ENCODE results near the gene PCDHB16.
"Not testable (repeated sequence)": the region's sequence is repeated elsewhere in the genome, so short reads cannot be mapped to it uniquely, and the experiment has no call there.

PCDHB16 gene

GRCh38 chr5:141194332-141194731 lies 12.1 kb downstream of the PCDHB16 start:
- H3K27ac ChIP-seq (ENCODE audit: low read depth, low read length); H4K8ac ChIP-seq (ENCODE audit: low read depth, low read length); H3K18ac ChIP-seq (ENCODE audit: low read length); H3K36me3 ChIP-seq (ENCODE audit: control insufficient read depth in 1 of 2, insufficient read depth in 2 of 2, low read length in 2 of 2); H2BK5ac ChIP-seq (ENCODE audit: low read depth, low read length, poor library complexity); H3K4me1 ChIP-seq (ENCODE audit: control insufficient read depth in 1 of 2, insufficient read depth in 2 of 2, low read length in 2 of 2); H3K79me1 ChIP-seq (ENCODE audit: low read length); H2AK5ac ChIP-seq (ENCODE audit: low read length); H4K91ac ChIP-seq (ENCODE audit: low read depth, low read length); H3K23ac ChIP-seq (ENCODE audit: low read length); H3K9ac ChIP-seq (ENCODE audit: low read length); DNase-seq; H2BK12ac ChIP-seq (ENCODE audit: low read length); H3K14ac ChIP-seq (ENCODE audit: low read length); H3K79me2 ChIP-seq (ENCODE audit: control insufficient read depth, insufficient read depth, low read length, poor library complexity); H3K4me2 ChIP-seq (ENCODE audit: low read length); H4K12ac ChIP-seq (ENCODE audit: low read depth, low read length); H3K27me3 ChIP-seq (ENCODE audit: insufficient read depth, low read length); H2BK120ac ChIP-seq (ENCODE audit: insufficient read depth, low read length, poor library complexity); H3K9me3 ChIP-seq (ENCODE audit: insufficient read depth, low read depth, low read length); H3K4ac ChIP-seq (ENCODE audit: low read depth, low read length); H2AFZ ChIP-seq (ENCODE audit: insufficient read depth, low read length, poor library complexity); H3K4me3 ChIP-seq (ENCODE audit: low read depth, low read length): not testable (repeated sequence)
- WGBS (ENCODE audit: extremely low coverage, insufficient coverage, insufficient read length): no CpG with 5 or more reads among the region's 37 CpGs

GRCh38 chr5:141196363-141196762 lies 14.2 kb downstream of the PCDHB16 start:
- no peak overlapping the region for H2BK120ac ChIP-seq (ENCODE audit: insufficient read depth, low read length, poor library complexity)
- no peaks in the 10 kb centered on the region for H3K27me3 ChIP-seq (ENCODE audit: insufficient read depth, low read length)
- no peak for DNase-seq
- WGBS (ENCODE audit: extremely low coverage, insufficient coverage, insufficient read length): no CpG with 5 or more reads among the region's 3 CpGs
- no peak overlapping the region for H3K4me2 ChIP-seq (ENCODE audit: low read length)
- no peaks in the 10 kb centered on the region for H3K36me3 ChIP-seq (ENCODE audit: control insufficient read depth in 1 of 2, insufficient read depth in 2 of 2, low read length in 2 of 2)
- H4K12ac ChIP-seq (ENCODE audit: low read depth, low read length): no peak overlapping the region
- no peaks in the 10 kb centered on the region for H3K4me1 ChIP-seq (ENCODE audit: control insufficient read depth in 1 of 2, insufficient read depth in 2 of 2, low read length in 2 of 2)
- no peak overlapping the region for H2AK5ac ChIP-seq (ENCODE audit: low read length)
- H2AFZ ChIP-seq (ENCODE audit: insufficient read depth, low read length, poor library complexity): no peak overlapping the region
- H3K9ac ChIP-seq (ENCODE audit: low read length): no peak overlapping the region
- H3K4ac ChIP-seq (ENCODE audit: low read depth, low read length): no peak overlapping the region
- no peak overlapping the region for H4K8ac ChIP-seq (ENCODE audit: low read depth, low read length)
- no peaks in the 10 kb centered on the region for H3K79me1 ChIP-seq (ENCODE audit: low read length)
- no peaks in the 10 kb centered on the region for H3K79me2 ChIP-seq (ENCODE audit: control insufficient read depth, insufficient read depth, low read length, poor library complexity)
- no peak overlapping the region for H2BK12ac ChIP-seq (ENCODE audit: low read length)
- no peak overlapping the region for H3K14ac ChIP-seq (ENCODE audit: low read length)
- H3K27ac ChIP-seq (ENCODE audit: low read depth, low read length): no peak overlapping the region
- H3K9me3 ChIP-seq (ENCODE audit: insufficient read depth, low read depth, low read length): no peaks in the 10 kb centered on the region
- H3K23ac ChIP-seq (ENCODE audit: low read length): no peak overlapping the region
- no peak overlapping the region for H3K4me3 ChIP-seq (ENCODE audit: low read depth, low read length)
- no peak overlapping the region for H2BK5ac ChIP-seq (ENCODE audit: low read depth, low read length, poor library complexity)
- no peak overlapping the region for H3K18ac ChIP-seq (ENCODE audit: low read length)
- no peak overlapping the region for H4K91ac ChIP-seq (ENCODE audit: low read depth, low read length)

- Histone ChIP-seq H3K79me1 (ENCODE audit: low read length) (no peaks in the 10 kb centered on the region), H3K27me3 (ENCODE audit: insufficient read depth, low read length) (no peaks in the 10 kb centered on the region), H2AFZ (ENCODE audit: insufficient read depth, low read length, poor library complexity) (no peak within 1 kb of the TSS), H3K4me3 (ENCODE audit: low read depth, low read length) (peak within 1 kb of the TSS; percentile 13), H3K4ac (ENCODE audit: low read depth, low read length) (no peak within 1 kb of the TSS), H3K79me2 (ENCODE audit: control insufficient read depth, insufficient read depth, low read length, poor library complexity) (no peaks in the 10 kb centered on the region), H3K36me3 (ENCODE audit: control insufficient read depth in 1 of 2, insufficient read depth in 2 of 2, low read length in 2 of 2) (no peaks in the 10 kb centered on the region), H2BK120ac (ENCODE audit: insufficient read depth, low read length, poor library complexity) (no peak within 1 kb of the TSS), H4K91ac (ENCODE audit: low read depth, low read length) (no peak within 1 kb of the TSS), H3K14ac (ENCODE audit: low read length) (no peak within 1 kb of the TSS), H2BK12ac (ENCODE audit: low read length) (no peak within 1 kb of the TSS), H3K27ac (ENCODE audit: low read depth, low read length) (no peak within 1 kb of the TSS), H4K8ac (ENCODE audit: low read depth, low read length) (no peak within 1 kb of the TSS), H3K9me3 (ENCODE audit: insufficient read depth, low read depth, low read length) (peaks cover 2% of the 10 kb centered on the region), H2AK5ac (ENCODE audit: low read length) (no peak within 1 kb of the TSS), H2BK5ac (ENCODE audit: low read depth, low read length, poor library complexity) (no peak within 1 kb of the TSS), H3K23ac (ENCODE audit: low read length) (no peak within 1 kb of the TSS), H3K18ac (ENCODE audit: low read length) (no peak within 1 kb of the TSS), H3K4me1 (ENCODE audit: control insufficient read depth in 1 of 2, insufficient read depth in 2 of 2, low read length in 2 of 2) (no peaks in the 10 kb centered on the region), H3K9ac (ENCODE audit: low read length) (no peak within 1 kb of the TSS), H3K4me2 (ENCODE audit: low read length) (peak within 1 kb of the TSS; percentile 7), H4K12ac (ENCODE audit: low read depth, low read length) (no peak within 1 kb of the TSS)
- no peak for DNase-seq
- WGBS (ENCODE audit: extremely low coverage, insufficient coverage, insufficient read length): no CpG with 5 or more reads among the region's 21 CpGs
Measured at GRCh38 chr5:141199359-141200235, 17.4 kb downstream of the PCDHB16 start, which contains the start of gene PCDHB11. Gene PCDHB11 (plus strand): TSS chr5:141199627. CDS start chr5:141199775, 148 bp downstream.

GRCh38 chr5:141201126-141201525 lies 18.9 kb downstream of the PCDHB16 start:
- H2AK5ac ChIP-seq (ENCODE audit: low read length); H3K4me3 ChIP-seq (ENCODE audit: low read depth, low read length): not testable (repeated sequence)

More at GRCh38 chr5:141201126-141201525, 18.9 kb downstream of the PCDHB16 start:
- not testable (repeated sequence) for H2BK12ac ChIP-seq (ENCODE audit: low read length); H3K79me1 ChIP-seq (ENCODE audit: low read length); H2AFZ ChIP-seq (ENCODE audit: insufficient read depth, low read length, poor library complexity); H4K12ac ChIP-seq (ENCODE audit: low read depth, low read length); H4K91ac ChIP-seq (ENCODE audit: low read depth, low read length); H3K18ac ChIP-seq (ENCODE audit: low read length); H3K9ac ChIP-seq (ENCODE audit: low read length); H3K9me3 ChIP-seq (ENCODE audit: insufficient read depth, low read depth, low read length); DNase-seq; H3K36me3 ChIP-seq (ENCODE audit: control insufficient read depth in 1 of 2, insufficient read depth in 2 of 2, low read length in 2 of 2); H2BK120ac ChIP-seq (ENCODE audit: insufficient read depth, low read length, poor library complexity); H3K79me2 ChIP-seq (ENCODE audit: control insufficient read depth, insufficient read depth, low read length, poor library complexity); H3K27me3 ChIP-seq (ENCODE audit: insufficient read depth, low read length); H3K23ac ChIP-seq (ENCODE audit: low read length); H3K14ac ChIP-seq (ENCODE audit: low read length); H3K27ac ChIP-seq (ENCODE audit: low read depth, low read length); H4K8ac ChIP-seq (ENCODE audit: low read depth, low read length); H3K4me2 ChIP-seq (ENCODE audit: low read length); H3K4me1 ChIP-seq (ENCODE audit: control insufficient read depth in 1 of 2, insufficient read depth in 2 of 2, low read length in 2 of 2); H2BK5ac ChIP-seq (ENCODE audit: low read depth, low read length, poor library complexity); H3K4ac ChIP-seq (ENCODE audit: low read depth, low read length)
- WGBS (ENCODE audit: extremely low coverage, insufficient coverage, insufficient read length): no CpG with 5 or more reads among the region's 38 CpGs

Data from trophoblast cell (in vitro differentiated cells and primary cell).